SK-N-SH (cell line): ENCODE measurements around the gene SNRNP200. TPM values are rescaled to one million over a fixed set of nuclear protein-coding genes. Genes with fewer than 3 reads are reported as not detected.

Source experiments
- CTCF ChIA-PET: fragments of 300-600, 350-600 bp; formaldehyde crosslinking; extraction: SDS; loops from one replicate; lab custom pipeline; 2021; lab: Yijun Ruan, JAX
- POLR2A ChIA-PET: fragments of 350-600 bp; sonication (Branson Sonifier 250); formaldehyde crosslinking; extraction: SDS; loops from one replicate; lab custom pipeline; 2020; ENCODE audit warnings: antibody characterized with exemption, inconsistent platforms; lab: Yijun Ruan, JAX
- DNase-seq: peaks from one replicate; pipeline ENCODE4 v3.0.0; 2012
- H2AFZ ChIP-seq: fragments of 200-600 bp; sonication (generic); 2 replicates; pipeline ENCODE4 v1.8.1; 2016; ENCODE audit warnings: antibody characterized with exemption, mild to moderate bottlenecking, low read depth
- H3F3A ChIP-seq: fragments of 200-600 bp; sonication (generic); replicated peaks from 2 replicates; pipeline ENCODE3; 2016; ENCODE audit warnings: antibody characterized with exemption, mild to moderate bottlenecking; ENCODE audit not compliant: insufficient read depth
- H3K27ac ChIP-seq, 2 experiments: fragments of 200-500 bp in 1 of 2; fragments of 200-600 bp in 1 of 2; sonication (Bioruptor generic) in 1 of 2; sonication (generic), shearing (Covaris generic) in 1 of 2; 2 replicates each; pipeline versions ENCODE4 v1.5.1 to v1.6.1; 2014 to 2016; ENCODE audit warnings: low read depth in 2 of 2, inconsistent platforms in 1 of 2, low read length in 1 of 2, mild to moderate bottlenecking in 1 of 2, mixed read lengths in 1 of 2
- H3K27me3 ChIP-seq: fragments of 200-600 bp; sonication (generic), shearing (Covaris generic); 2 replicates; pipeline ENCODE4 v1.6.1; 2016; ENCODE audit warnings: mixed run types; ENCODE audit not compliant: insufficient read depth
- H3K36me3 ChIP-seq, 2 experiments: fragments of 200-500 bp in 1 of 2; fragments of 200-600 bp in 1 of 2; sonication (Bioruptor generic) in 1 of 2; sonication (generic) in 1 of 2; replicated peaks in 1 of 2; 2 replicates each; pipeline versions ENCODE3 to v1.5.1; 2014 to 2016; ENCODE audit warnings: low read length in 1 of 2, mild to moderate bottlenecking in 1 of 2; ENCODE audit not compliant: insufficient read depth in 2 of 2, control insufficient read depth in 1 of 2
- H3K4me1 ChIP-seq, 2 experiments: fragments of 200-500 bp in 1 of 2; fragments of 200-600 bp in 1 of 2; sonication (Bioruptor generic) in 1 of 2; sonication (generic), shearing (Covaris generic) in 1 of 2; 2 replicates each; pipeline versions ENCODE4 v1.5.1 to v1.6.1; 2014 to 2016; ENCODE audit warnings: low read depth in 1 of 2, low read length in 1 of 2, mixed run types in 1 of 2; ENCODE audit not compliant: insufficient read depth in 2 of 2, control insufficient read depth in 1 of 2
- H3K4me2 ChIP-seq: fragments of 200-600 bp; sonication (generic), shearing (Covaris generic); 2 replicates; pipeline ENCODE4 v1.6.1; 2017; ENCODE audit warnings: mixed run types
- H3K4me3 ChIP-seq, 2 experiments: fragments of 200-500 bp in 1 of 2; fragments of 200-600 bp in 1 of 2; sonication (Bioruptor generic) in 1 of 2; sonication (generic), shearing (Covaris generic) in 1 of 2; 2 replicates each; pipeline versions ENCODE4 v1.5.1 to v1.8.1; 2014 to 2016; ENCODE audit warnings: low read depth in 2 of 2, inconsistent platforms in 1 of 2, low read length in 1 of 2, mild to moderate bottlenecking in 1 of 2, mixed read lengths in 1 of 2, moderate library complexity in 1 of 2
- H3K79me2 ChIP-seq: fragments of 200-600 bp; sonication (generic); 2 replicates; pipeline ENCODE4 v1.8.1; 2017; ENCODE audit warnings: mild to moderate bottlenecking; ENCODE audit not compliant: insufficient read depth
- H3K9ac ChIP-seq: fragments of 200-600 bp; sonication (generic); 2 replicates; pipeline ENCODE4 v1.6.1; 2017; ENCODE audit warnings: mixed run types
- H3K9me2 ChIP-seq: fragments of 200-600 bp; sonication (generic); 2 replicates; pipeline ENCODE4 v1.6.1; 2017; ENCODE audit warnings: mixed run types
- H3K9me3 ChIP-seq: fragments of 200-600 bp; sonication (generic); 2 replicates; pipeline ENCODE4 v1.6.1; 2017; ENCODE audit warnings: mixed run types, mild to moderate bottlenecking, moderate library complexity
- H4K20me1 ChIP-seq: fragments of 200-600 bp; sonication (generic); 2 replicates; pipeline ENCODE4 v1.6.1; 2017; ENCODE audit warnings: mild to moderate bottlenecking, mixed run types; ENCODE audit not compliant: insufficient read depth
- CHD2 ChIP-seq: fragments of 150-350 bp; IDR thresholded peaks from 2 replicates; pipeline ENCODE4 v1.6.1; 2018; ENCODE audit warnings: low read length; ENCODE audit not compliant: partially characterized antibody
- FOXJ3 ChIP-seq: sonication (generic); formaldehyde crosslinking; IDR thresholded peaks from 2 replicates; pipeline ENCODE4 v1.5.1; 2020; ENCODE audit warnings: mild to moderate bottlenecking, missing genetic modification reagents
- NRF1 ChIP-seq: IDR thresholded peaks from 2 replicates; pipeline ENCODE4 v1.6.1; 2012; ENCODE audit warnings: low read depth, mild to moderate bottlenecking, low read length
- RCOR1 ChIP-seq: fragments of 150-350 bp; IDR thresholded peaks from 2 replicates; pipeline ENCODE4 v1.6.1; 2017; ENCODE audit warnings: antibody characterized with exemption, low read length
- RFX5 ChIP-seq: IDR thresholded peaks from 2 replicates; pipeline ENCODE4 v1.6.1; 2012; ENCODE audit warnings: mild to moderate bottlenecking, improper control_type of control experiment, low read length
- SIN3A ChIP-seq: IDR thresholded peaks from 2 replicates; pipeline ENCODE4 v1.6.1; 2012; ENCODE audit warnings: low read depth, mild to moderate bottlenecking, low read length, moderate library complexity, borderline replicate concordance
- TCF12 ChIP-seq: IDR thresholded peaks from 2 replicates; pipeline ENCODE4 v1.4.0; 2012
- TEAD4 ChIP-seq: IDR thresholded peaks from 2 replicates; pipeline ENCODE4 v1.4.0; 2012; ENCODE audit warnings: mild to moderate bottlenecking, borderline replicate concordance; ENCODE audit not compliant: insufficient read depth
- WGBS: methylation state at CpG from one replicate; pipeline ENCODE4 v1.1.6; 2017; ENCODE audit warnings: low lambda C conversion rate; 5-methylcytosine and 5-hydroxymethylcytosine counted together
- polyA plus RNA-seq, 3 experiments: library from polyadenylated mRNA; depleted of rRNA; stranded (reverse); fragments of >200 nt; gene quantifications; 2 replicates each; pipeline ENCODE4 v1.2.3, GENCODE V29; 2012
- TF ChIP-seq, protein P1 (sequence below): IDR thresholded peaks from 2 replicates; pipeline ENCODE4 v1.6.1; 2012; ENCODE audit warnings: mild to moderate bottlenecking, low read depth, low read length, moderate library complexity
- TF ChIP-seq, protein P2 (sequence below): IDR thresholded peaks from 2 replicates; pipeline ENCODE4; 2012
- TF ChIP-seq, protein P3 (sequence below): fragments of 200-600 bp; sonication (generic); IDR thresholded peaks from 2 replicates; pipeline ENCODE4 v1.6.1; 2017; ENCODE audit warnings: antibody characterized with exemption, mild to moderate bottlenecking, moderate library complexity

SNRNP200 gene
- polyA plus RNA-seq, 1 of the 3 experiments (the other 2 are of a cell fraction): 165 TPM

DNA sequence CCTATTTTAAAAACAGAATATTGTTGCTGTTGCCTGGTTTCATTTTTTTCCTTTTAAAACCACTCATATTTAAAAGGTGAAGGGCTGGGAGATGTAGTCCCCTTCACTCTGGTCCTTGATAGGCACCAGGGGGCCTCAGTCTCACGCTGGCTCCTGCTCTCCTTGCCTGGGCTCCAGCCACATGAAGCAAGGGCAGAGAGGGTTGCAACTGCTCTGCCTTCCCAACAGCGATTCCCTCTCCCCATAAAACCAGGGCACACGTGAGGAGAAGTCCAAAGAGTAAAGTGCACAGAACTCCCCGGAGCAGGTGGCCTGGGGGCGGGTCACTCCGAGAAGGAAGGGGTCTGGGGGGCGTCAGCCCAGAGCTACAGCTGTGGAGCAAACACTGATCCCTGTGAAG is 52.3 kb downstream of the SNRNP200 start:
- ChIA-PET CTCF (interaction anchor here (1.6 kb wide), 1 partner anchor 79 kb away, joined by 6 read pairs; no protein-coding TSS in a partner anchor), POLR2A (no interaction called here)
- H3K9me3 ChIP-seq: no peaks in the 10 kb centered on the region
- H3K4me2 ChIP-seq: no peak overlapping the region
- no peak for TF ChIP-seq FOXJ3 (CRISPR knock-in tag)
- no peak for TF ChIP-seq TCF12
- TF ChIP-seq, protein P1, sequence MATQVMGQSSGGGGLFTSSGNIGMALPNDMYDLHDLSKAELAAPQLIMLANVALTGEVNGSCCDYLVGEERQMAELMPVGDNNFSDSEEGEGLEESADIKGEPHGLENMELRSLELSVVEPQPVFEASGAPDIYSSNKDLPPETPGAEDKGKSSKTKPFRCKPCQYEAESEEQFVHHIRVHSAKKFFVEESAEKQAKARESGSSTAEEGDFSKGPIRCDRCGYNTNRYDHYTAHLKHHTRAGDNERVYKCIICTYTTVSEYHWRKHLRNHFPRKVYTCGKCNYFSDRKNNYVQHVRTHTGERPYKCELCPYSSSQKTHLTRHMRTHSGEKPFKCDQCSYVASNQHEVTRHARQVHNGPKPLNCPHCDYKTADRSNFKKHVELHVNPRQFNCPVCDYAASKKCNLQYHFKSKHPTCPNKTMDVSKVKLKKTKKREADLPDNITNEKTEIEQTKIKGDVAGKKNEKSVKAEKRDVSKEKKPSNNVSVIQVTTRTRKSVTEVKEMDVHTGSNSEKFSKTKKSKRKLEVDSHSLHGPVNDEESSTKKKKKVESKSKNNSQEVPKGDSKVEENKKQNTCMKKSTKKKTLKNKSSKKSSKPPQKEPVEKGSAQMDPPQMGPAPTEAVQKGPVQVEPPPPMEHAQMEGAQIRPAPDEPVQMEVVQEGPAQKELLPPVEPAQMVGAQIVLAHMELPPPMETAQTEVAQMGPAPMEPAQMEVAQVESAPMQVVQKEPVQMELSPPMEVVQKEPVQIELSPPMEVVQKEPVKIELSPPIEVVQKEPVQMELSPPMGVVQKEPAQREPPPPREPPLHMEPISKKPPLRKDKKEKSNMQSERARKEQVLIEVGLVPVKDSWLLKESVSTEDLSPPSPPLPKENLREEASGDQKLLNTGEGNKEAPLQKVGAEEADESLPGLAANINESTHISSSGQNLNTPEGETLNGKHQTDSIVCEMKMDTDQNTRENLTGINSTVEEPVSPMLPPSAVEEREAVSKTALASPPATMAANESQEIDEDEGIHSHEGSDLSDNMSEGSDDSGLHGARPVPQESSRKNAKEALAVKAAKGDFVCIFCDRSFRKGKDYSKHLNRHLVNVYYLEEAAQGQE: no peak
- no peak for TF ChIP-seq CHD2
- no peak for TF ChIP-seq SIN3A
- TF ChIP-seq, protein P2, sequence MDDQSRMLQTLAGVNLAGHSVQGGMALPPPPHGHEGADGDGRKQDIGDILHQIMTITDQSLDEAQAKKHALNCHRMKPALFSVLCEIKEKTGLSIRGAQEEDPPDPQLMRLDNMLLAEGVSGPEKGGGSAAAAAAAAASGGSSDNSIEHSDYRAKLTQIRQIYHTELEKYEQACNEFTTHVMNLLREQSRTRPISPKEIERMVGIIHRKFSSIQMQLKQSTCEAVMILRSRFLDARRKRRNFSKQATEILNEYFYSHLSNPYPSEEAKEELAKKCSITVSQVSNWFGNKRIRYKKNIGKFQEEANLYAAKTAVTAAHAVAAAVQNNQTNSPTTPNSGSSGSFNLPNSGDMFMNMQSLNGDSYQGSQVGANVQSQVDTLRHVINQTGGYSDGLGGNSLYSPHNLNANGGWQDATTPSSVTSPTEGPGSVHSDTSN: no peak
- no peak for TF ChIP-seq RCOR1
- no peak for TF ChIP-seq RFX5
- no peak for TF ChIP-seq TEAD4
- TF ChIP-seq NRF1: no peak
- TF ChIP-seq, protein P3, sequence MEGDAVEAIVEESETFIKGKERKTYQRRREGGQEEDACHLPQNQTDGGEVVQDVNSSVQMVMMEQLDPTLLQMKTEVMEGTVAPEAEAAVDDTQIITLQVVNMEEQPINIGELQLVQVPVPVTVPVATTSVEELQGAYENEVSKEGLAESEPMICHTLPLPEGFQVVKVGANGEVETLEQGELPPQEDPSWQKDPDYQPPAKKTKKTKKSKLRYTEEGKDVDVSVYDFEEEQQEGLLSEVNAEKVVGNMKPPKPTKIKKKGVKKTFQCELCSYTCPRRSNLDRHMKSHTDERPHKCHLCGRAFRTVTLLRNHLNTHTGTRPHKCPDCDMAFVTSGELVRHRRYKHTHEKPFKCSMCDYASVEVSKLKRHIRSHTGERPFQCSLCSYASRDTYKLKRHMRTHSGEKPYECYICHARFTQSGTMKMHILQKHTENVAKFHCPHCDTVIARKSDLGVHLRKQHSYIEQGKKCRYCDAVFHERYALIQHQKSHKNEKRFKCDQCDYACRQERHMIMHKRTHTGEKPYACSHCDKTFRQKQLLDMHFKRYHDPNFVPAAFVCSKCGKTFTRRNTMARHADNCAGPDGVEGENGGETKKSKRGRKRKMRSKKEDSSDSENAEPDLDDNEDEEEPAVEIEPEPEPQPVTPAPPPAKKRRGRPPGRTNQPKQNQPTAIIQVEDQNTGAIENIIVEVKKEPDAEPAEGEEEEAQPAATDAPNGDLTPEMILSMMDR: no peak
- no peak overlapping the region for H3K9ac ChIP-seq
- 89% methylated on average over 6 of the region's 7 CpGs for WGBS
- H3F3A ChIP-seq: peaks cover 27% of the 10 kb centered on the region
- H4K20me1 ChIP-seq: peaks cover 5% of the 10 kb centered on the region; the same call in 1 of the 2 replicates
- peaks cover 29 to 37% of the 10 kb centered on the region in 2 experiments for H3K36me3 ChIP-seq
- no peak overlapping the region for H2AFZ ChIP-seq
- no peak overlapping the region for H3K4me3 ChIP-seq
- no peaks in the 10 kb centered on the region for H3K9me2 ChIP-seq
- DNase-seq: no peak
- H3K4me1 ChIP-seq: peaks cover 21 to 25% of the 10 kb centered on the region in 2 experiments; a peak in 3 of 4 replicates
- H3K79me2 ChIP-seq: peaks cover 49% of the 10 kb centered on the region
- H3K27me3 ChIP-seq: no peaks in the 10 kb centered on the region
- no peak overlapping the region for H3K27ac ChIP-seq
